Choroid plexus epithelial cell (primary cell): Measurements from ENCODE around the gene LINS1.

Experiments
- DNase-seq: peaks from one replicate; pipeline ENCODE4 v3.0.0-alpha.2; 2010; ENCODE audit warnings: low read depth
- H3K4me3 ChIP-seq: 2 replicates; pipeline ENCODE4 v1.5.1; 2011; ENCODE audit warnings: low read depth, mild to moderate bottlenecking, control low read depth, low read length, moderate library complexity
- TF ChIP-seq, protein P1 (sequence below): conservative IDR thresholded peaks from 2 replicates; pipeline ENCODE4 v1.5.1; 2011; ENCODE audit warnings: low read depth, mild to moderate bottlenecking, control low read depth, inconsistent platforms, low read length, moderate library complexity

The LINS1 gene

GRCh38 chr15:100528833-100529428 is 73.1 kb downstream of the LINS1 start, which contains the start of gene CERS3:
TSS of gene CERS3 (minus strand) at chr15:100528950. CDS start at chr15:100501849, 27,101 bp downstream.
- DNase-seq, result no peak
- H3K4me3 ChIP-seq, result no peak within 1 kb of the TSS
- TF ChIP-seq, protein P1, sequence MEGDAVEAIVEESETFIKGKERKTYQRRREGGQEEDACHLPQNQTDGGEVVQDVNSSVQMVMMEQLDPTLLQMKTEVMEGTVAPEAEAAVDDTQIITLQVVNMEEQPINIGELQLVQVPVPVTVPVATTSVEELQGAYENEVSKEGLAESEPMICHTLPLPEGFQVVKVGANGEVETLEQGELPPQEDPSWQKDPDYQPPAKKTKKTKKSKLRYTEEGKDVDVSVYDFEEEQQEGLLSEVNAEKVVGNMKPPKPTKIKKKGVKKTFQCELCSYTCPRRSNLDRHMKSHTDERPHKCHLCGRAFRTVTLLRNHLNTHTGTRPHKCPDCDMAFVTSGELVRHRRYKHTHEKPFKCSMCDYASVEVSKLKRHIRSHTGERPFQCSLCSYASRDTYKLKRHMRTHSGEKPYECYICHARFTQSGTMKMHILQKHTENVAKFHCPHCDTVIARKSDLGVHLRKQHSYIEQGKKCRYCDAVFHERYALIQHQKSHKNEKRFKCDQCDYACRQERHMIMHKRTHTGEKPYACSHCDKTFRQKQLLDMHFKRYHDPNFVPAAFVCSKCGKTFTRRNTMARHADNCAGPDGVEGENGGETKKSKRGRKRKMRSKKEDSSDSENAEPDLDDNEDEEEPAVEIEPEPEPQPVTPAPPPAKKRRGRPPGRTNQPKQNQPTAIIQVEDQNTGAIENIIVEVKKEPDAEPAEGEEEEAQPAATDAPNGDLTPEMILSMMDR, result no peak

- DNase-seq, result no peak
- no peak overlapping the region for H3K4me3 ChIP-seq
- TF ChIP-seq, protein P1, result no peak
Measured at GRCh38 chr15:100526027-100526481, 75.9 kb downstream of the LINS1 start.

- H3K4me3 ChIP-seq, result no peak overlapping the region
- TF ChIP-seq, protein P1, result no peak
- no peak for DNase-seq
Measured at GRCh38 chr15:100525436-100525835, 76.5 kb downstream of the LINS1 start.

DNA sequence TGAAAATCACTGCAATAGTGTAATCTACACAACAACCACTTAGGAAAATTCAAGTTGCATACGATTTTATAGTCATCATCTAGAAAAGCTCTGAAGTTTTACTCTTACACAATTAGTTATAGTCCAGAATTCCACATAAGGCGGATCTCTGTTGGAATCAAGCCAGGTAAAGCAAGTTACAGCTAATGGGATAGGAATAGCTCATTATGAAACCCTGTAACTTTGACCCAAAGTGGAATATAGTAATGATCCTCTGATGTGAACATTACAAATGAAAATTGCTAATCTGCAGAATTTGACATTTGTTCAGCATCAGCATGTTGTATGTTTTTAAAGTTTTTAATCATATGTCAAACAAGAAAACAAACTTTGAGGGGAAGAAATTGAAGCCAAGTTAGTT is 77.7 kb downstream of the LINS1 start:
- no peak overlapping the region for H3K4me3 ChIP-seq
- DNase-seq, result no peak
- TF ChIP-seq, protein P1, result no peak

GRCh38 chr15:100521907-100522306 is 80.1 kb downstream of the LINS1 start:
- no peak overlapping the region for H3K4me3 ChIP-seq
- TF ChIP-seq, protein P1, result no peak
- no peak for DNase-seq

- no peak overlapping the region for H3K4me3 ChIP-seq
- no peak for DNase-seq
- TF ChIP-seq, protein P1, result no peak
Measured at GRCh38 chr15:100520132-100520921, 81.7 kb downstream of the LINS1 start.
